ENCODE data around the gene FGF8.

Gene FGF8

GRCh38 chr10:101768791-101769170, 7.1 kb downstream of the FGF8 start:
- no peak for DNase-seq

DNA sequence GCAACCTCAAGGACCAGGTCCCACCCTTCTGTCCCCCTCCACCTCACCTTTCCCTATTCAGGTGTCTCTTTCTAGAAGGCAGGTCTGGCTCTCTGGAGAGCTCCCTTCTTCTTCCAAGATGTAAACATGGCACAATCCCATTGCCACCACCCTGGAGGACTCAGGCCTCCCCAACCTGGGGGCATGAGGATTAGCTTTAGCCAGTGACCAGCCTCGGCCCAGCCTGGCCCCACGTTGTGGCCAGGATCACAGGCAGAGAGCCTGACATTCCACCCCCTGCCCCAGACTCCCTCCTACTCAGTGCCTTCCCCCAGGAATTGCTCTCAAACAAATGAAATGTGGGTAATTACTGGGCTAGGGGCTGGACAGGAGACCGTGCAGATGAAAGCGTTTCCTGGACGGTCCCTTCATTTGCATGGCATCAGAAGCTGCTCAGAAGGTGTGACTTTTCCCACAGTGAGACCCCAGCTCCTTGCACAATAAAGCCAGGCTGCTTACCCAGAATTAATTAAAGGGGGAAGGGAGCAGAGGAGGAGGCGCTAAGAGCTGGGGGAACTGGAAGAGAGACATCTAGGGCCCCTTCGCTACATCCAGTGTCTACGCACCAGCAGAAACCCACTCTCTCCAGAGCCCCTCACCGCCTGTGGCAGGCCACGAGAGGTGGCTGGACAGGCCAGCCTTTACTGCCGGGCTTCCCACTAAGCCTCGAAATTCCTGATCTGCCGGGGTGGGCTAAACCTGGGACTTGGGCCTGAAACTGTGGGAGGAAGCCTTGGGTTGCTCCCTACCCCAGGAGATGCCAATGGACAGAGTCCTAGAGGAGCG, 7.7 kb downstream of the FGF8 start:
- DNase-seq: peak in 1 of 2 experiments; percentile 9

DNA sequence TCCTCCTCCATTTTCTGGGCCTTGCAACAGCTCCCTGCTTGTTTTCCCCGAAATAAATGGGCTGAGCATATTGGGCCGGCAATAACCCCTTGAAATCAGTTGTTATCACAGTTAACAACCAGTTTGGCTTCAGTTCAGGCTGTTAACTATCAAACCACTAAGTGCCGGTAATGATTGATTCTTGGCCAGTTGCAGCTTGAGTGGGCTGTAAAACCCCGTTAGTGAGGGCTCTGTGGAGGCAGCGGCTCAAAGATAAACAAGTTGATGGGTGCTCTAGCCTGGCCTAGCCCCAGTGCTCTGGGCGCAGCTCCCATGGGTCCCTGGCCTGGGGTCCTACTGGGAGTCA, 8.3 kb downstream of the FGF8 start:
- no peak for DNase-seq

DNA sequence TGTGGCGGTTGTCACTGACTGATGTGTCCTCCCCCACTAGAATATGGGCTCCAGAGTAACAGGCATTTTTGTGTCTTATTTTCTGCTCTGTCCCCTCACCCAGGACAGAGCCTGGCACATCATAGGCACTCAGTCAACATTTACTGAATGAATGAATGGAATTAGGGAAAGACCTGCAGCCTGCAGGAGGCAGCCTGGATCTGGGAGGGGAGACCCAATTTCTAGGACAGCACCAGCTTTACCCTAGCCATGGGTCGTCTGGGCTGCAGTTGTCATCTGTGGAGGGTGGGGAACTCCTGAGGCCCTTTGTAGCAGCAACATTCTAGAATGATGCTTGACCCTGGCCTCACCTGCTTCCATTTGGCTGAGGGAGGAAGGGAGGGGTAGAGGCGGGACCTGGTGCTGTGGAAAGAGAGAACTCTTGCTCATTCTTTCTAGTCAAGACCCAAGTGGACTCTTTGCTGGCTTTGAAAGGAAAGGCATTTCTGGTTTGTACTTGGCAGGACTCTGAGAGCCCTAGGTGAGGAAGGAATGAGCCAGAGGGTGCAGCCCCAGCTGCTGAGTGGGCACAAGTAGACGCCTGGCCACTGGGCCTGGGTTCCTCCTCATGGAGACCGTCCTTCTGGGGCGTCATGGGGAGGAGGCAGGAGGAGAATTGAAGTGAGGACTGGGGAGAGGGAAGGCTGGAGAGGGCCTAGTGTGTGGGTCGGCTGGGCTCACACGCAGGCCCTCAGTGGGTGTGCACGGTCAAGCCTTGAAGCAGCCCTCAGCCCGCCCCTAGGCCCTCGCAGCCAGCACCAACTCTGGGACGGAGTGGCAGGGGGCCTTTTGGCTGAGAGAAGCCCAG, 8.9 kb downstream of the FGF8 start:
- no peak for DNase-seq

- no peak for DNase-seq
Observed at GRCh38 chr10:101766306-101766705, 9.6 kb downstream of the FGF8 start.

DNA sequence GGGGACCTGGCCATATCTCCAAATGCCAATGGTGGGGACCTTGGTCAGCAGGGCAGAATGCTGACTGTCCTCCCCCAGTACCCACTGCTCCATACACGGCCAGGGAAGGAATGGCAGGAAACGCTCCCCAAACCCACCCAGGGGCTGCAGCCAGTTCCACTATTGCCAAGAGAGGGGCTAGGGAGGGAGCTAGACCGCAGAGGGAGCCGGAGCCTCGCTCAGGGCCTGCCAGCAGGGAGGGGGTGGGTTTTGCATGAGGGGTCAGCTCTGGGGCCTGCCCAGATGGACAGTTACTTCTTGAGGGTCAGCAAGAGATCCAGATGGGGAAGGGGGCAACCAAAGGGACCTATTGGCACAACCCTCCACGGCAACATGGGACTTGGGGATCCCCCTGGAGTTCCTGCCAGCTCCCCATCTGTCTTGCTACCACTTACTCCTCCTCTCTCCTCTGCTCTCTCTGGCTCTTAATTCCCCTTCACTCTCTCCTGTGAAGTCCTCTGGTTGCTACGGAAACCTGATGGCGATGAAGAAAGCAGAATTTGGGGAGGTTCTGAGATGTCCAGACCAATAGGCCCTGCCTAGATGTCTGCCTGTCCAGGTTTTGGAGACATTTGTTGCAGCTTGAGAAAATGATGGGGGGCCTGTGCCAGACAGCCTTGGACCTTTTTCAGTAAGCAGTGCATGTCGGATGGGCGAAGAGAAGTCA, 12.6 kb downstream of the FGF8 start:
- no peak for DNase-seq

GRCh38 chr10:101762736-101763135, 13.2 kb downstream of the FGF8 start:
- DNase-seq: no peak

DNA sequence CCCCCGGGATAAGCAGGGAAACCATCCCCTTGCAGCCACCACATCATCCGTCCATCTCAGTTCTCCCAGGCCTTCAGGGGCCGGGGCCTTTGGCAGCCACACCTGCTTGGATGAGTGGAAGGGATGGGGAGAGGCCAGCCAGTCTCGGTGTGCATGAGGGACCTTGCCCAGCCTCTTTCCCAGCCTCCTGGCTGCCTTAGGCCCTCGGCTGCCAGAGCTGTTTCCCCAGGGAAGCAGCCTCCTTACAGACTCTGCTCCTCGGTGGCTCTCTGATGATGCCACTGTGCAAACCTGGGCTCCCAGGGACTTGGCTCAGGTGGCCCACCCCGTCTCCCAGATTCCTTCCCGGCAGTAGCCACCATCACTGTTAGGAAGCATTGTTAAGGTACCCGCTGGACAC, 14.7 kb downstream of the FGF8 start:
- DNase-seq: no peak

GRCh38 chr10:101760510-101760909, 15.4 kb downstream of the FGF8 start:
- no peak for DNase-seq

DNA sequence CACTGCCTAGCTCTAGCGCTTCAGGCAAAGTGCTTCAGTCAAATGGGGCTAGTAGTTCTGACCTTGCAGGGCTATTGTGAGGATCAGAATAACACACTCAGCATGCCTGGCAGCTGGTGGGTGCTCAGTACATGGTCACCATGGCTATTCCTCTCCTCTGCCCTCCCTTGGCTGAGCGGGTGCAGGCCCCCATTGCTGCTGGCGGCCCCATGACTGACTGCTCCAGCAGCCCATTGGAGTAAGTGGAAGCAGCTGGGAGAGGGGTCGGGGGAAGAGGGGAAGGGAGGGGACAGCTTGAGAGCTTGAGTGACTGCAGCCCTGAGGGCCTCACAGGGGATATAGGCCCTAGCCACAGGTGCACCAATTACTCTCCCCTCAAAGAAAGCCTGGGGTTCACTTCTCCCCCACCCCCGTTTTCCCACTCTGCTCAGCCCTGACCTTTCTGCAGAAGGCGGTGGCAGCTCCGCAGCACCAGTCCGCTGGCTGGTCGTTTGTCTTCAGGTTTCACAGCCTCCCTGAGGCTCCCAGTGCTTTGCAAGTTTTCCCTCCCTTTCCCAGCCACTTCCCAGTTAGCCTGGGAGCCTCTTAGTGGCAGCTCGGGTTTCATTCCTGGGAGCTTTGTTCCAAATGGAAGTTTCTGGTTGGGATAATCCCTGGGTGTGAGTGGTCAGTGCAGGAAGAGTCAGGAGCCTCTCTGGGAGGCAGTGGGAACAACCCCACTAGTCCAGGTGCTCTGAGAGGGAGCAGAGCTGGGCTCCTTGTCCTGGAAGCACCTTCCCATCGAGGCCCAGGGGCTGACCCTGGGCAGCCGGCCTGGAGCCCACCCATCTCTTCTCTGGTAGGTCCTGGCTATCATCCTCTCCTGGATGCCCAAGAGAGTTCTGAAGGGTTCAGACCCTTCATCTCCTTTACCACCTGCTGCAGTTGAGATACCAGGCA, 16.3 kb downstream of the FGF8 start:
- DNase-seq: peak in 1 of 2 experiments; percentile 26

DNA sequence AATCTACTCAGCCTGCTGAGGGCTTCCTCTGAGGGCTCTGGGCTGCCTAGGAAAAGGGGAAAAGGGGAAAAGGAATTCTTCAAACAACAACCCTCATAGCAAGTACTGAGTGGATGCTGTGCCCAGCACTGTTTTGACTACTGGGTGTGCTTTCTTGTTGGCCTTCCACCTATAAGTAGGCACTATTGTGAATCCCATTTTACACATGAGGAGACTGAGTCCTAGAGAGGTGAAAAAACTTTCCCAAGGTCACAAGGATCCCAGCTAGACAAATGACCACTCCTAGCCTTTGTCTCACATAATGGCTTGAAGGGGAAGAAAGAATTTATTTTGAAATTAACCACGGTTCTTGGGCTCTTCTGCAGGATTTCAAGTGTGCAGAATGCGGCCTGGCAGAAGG, 17.1 kb downstream of the FGF8 start:
- no peak for DNase-seq

- no peak for DNase-seq
Observed at GRCh38 chr10:101752241-101752640, 23.7 kb downstream of the FGF8 start.

DNA sequence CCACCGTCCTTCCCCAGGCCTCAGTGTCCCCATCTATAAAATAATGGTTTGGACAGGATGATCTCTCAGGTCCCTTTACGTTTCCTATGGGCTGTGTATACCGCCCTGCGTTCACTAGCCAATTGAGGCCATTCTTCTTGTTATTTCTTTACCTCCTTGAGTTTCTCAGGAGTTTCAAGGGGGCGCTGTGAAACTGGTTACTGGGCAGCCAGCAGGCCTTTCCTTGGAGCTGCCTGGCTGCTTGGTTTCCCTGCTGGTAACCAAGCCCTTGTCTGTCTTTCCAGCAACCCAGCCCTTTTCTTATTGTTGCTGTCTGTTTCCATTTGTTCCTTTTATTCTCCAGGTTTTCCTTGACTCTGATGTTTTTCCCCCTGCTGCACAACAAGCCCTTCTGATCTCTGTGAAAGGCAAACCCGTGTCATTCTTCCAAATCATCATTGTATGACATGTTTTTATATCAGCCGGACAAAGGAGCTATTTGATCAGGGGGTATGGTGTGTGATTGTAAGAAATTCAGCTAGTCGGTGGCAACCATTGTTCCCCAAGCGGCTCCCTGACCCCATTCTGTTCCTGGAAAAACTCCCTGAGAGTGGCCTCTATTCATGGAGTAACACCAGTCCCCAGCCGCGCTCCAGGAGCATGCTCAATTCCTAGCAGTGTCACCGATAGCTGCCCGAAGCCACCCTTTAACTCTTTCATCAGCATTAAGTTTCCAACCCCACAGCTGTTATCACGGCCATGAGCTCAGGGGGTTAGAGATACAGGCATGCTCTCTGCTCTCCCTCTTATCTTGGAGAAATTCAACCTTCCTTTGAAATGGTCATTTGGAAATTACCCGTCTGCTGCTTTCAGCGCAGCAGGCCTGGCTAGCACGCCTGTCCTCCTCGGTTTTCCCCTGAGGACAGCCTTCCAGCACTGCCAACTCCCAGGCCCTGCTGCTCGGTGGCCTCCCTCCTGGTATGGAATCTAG, 26.6 kb downstream of the FGF8 start:
- no peak for DNase-seq

GRCh38 chr10:101748496-101748895, 27.4 kb downstream of the FGF8 start:
- no peak for DNase-seq

DNA sequence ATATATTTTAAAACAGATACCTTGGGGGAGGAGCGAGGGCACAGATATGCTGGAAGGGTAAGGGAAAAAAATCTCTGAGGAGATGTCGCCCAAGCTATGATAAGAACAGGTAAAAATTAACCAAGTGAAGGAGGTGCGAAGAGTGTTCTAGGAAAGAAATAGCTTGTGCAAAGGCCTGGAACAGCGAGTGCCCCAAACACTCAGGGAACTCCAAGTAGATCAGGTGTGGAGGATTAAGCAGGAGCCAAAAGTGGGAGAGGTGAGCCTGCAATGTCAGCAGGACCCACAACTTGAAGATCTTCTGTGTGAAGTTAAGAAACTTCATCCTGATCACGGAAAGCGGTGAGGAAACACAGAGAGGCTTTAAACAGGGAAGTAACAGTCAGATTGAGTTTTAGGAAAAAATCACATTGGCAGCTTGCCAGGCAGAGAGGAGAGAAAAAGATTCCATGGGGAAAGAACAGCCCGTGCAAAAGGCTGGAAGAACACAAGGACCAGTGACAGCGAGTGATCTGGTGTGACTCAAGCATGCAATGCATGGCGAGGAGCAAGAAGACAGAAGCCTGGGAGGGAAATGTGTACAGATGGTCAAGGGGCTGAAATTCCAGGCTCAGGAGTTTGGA, 30.7 kb downstream of the FGF8 start:
- no peak for DNase-seq

GRCh38 chr10:101744267-101744666, 31.6 kb downstream of the FGF8 start:
- no peak for DNase-seq

- DNase-seq: no peak
Observed at GRCh38 chr10:101741938-101742337, 34.0 kb downstream of the FGF8 start.

- DNase-seq: no peak
Observed at GRCh38 chr10:101736666-101737065, 39.2 kb downstream of the FGF8 start.

DNA sequence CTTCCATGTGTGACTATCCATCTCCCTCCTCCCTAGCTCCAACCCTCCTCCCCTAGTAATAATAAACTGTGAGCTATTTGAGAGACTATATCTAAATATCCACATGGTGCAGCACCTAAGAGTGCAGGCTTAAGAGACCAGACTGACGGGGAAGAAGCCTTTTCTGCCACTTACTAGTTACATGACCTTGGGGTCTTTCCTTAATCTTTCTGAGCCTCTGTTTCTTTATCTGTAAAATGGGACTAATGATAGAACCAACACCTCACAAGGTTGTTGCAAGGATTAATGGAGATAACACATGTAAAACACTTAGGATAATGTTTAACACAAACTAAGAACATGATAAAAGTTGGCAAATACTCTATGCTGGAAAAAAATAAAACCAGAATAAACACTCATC, 43.8 kb downstream of the FGF8 start:
- DNase-seq: no peak

GRCh38 chr10:101726115-101726387, 49.9 kb downstream of the FGF8 start:
- DNase-seq: no peak

All from NCI-H526 (cell line).